Ishikawa (cell line): ENCODE results near the gene DVL3.

Experiments
- CEBPB ChIP-seq: IDR thresholded peaks from 2 replicates; pipeline ENCODE4 v1.6.1; 2012
- CREB1 ChIP-seq: IDR thresholded peaks from 2 replicates; pipeline ENCODE4 v1.6.1; 2012; ENCODE audit warnings: low read depth
- EGR1 ChIP-seq: IDR thresholded peaks from 2 replicates; pipeline ENCODE4 v1.6.1; 2012
- EP300 ChIP-seq: IDR thresholded peaks from 2 replicates; pipeline ENCODE4 v1.6.1; 2012; ENCODE audit warnings: borderline replicate concordance
- FOXM1 ChIP-seq: IDR thresholded peaks from 2 replicates; pipeline ENCODE4 v1.6.1; 2012; ENCODE audit warnings: low read depth, borderline replicate concordance
- MAX ChIP-seq: IDR thresholded peaks from 2 replicates; pipeline ENCODE4 v1.6.1; 2012
- NFIC ChIP-seq: IDR thresholded peaks from 2 replicates; pipeline ENCODE4 v1.6.1; 2012
- TAF1 ChIP-seq: IDR thresholded peaks from 2 replicates; pipeline ENCODE4 v1.6.1; 2012; ENCODE audit warnings: low read depth, mild to moderate bottlenecking
- TCF12 ChIP-seq: IDR thresholded peaks from 2 replicates; pipeline ENCODE4 v1.6.1; 2012; ENCODE audit warnings: low read depth
- TEAD4 ChIP-seq: IDR thresholded peaks from 2 replicates; pipeline ENCODE4 v1.6.1; 2012
- YY1 ChIP-seq: IDR thresholded peaks from 2 replicates; pipeline ENCODE4 v1.6.1; 2012; ENCODE audit warnings: low read depth
- ZBTB7A ChIP-seq: IDR thresholded peaks from 2 replicates; pipeline ENCODE4 v1.6.1; 2012; ENCODE audit warnings: low read depth
- TF ChIP-seq, protein P1 (sequence below): IDR thresholded peaks from 2 replicates; pipeline ENCODE4 v1.6.1; 2012; ENCODE audit warnings: low read depth, mild to moderate bottlenecking
- TF ChIP-seq, protein P2 (sequence below): IDR thresholded peaks from 2 replicates; pipeline ENCODE4 v1.6.1; 2012

DNA sequence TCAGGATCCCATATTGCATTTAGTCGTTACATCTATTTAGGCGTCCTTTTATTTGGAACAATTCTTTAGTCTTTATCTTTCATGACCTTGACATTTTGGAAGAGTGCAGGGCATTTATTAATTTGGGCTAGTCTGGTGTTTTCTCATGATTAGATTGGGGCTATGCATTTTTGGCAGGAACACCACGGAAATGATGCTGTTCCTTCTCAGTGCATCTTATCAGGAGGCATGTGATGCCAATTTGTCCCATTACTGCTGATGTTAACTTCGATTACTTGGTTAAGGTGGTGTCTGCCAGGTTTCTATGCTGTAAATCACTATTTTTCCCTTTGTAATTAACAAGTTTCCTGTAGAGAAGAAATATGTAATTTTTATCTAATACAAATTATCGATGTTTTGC is 56.1 kb downstream of the DVL3 start:
- TF ChIP-seq TCF12 (no peak), FOXM1 (no peak), TEAD4 (no peak), MAX (no peak), YY1 (no peak), NFIC (no peak), EP300 (no peak), EGR1 (no peak), TAF1 (no peak), CEBPB (no peak), ZBTB7A (no peak), CREB1 (no peak)
- TF ChIP-seq, protein P1, sequence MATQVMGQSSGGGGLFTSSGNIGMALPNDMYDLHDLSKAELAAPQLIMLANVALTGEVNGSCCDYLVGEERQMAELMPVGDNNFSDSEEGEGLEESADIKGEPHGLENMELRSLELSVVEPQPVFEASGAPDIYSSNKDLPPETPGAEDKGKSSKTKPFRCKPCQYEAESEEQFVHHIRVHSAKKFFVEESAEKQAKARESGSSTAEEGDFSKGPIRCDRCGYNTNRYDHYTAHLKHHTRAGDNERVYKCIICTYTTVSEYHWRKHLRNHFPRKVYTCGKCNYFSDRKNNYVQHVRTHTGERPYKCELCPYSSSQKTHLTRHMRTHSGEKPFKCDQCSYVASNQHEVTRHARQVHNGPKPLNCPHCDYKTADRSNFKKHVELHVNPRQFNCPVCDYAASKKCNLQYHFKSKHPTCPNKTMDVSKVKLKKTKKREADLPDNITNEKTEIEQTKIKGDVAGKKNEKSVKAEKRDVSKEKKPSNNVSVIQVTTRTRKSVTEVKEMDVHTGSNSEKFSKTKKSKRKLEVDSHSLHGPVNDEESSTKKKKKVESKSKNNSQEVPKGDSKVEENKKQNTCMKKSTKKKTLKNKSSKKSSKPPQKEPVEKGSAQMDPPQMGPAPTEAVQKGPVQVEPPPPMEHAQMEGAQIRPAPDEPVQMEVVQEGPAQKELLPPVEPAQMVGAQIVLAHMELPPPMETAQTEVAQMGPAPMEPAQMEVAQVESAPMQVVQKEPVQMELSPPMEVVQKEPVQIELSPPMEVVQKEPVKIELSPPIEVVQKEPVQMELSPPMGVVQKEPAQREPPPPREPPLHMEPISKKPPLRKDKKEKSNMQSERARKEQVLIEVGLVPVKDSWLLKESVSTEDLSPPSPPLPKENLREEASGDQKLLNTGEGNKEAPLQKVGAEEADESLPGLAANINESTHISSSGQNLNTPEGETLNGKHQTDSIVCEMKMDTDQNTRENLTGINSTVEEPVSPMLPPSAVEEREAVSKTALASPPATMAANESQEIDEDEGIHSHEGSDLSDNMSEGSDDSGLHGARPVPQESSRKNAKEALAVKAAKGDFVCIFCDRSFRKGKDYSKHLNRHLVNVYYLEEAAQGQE: no peak
- TF ChIP-seq, protein P2, sequence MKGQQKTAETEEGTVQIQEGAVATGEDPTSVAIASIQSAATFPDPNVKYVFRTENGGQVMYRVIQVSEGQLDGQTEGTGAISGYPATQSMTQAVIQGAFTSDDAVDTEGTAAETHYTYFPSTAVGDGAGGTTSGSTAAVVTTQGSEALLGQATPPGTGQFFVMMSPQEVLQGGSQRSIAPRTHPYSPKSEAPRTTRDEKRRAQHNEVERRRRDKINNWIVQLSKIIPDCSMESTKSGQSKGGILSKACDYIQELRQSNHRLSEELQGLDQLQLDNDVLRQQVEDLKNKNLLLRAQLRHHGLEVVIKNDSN: no peak
